GM12878 (cell line): ENCODE data around the gene MKRN1. TPM values are rescaled to one million over a fixed set of nuclear protein-coding genes. Genes with fewer than 3 reads are reported as not detected.

Source experiments
- ATAC-seq: fragments of 200-7000 bp; cut with Tn5 transposase; 3 replicates; pipeline ENCODE4 v1.9.1; 2020; ENCODE audit warnings: mild to moderate bottlenecking, moderate library complexity
- BruUV-seq: library from RNA; stranded (reverse); fragments of 400-500 nt; replicated peaks from 2 replicates; lab custom pipeline; 2021; lab: Mats Ljungman, UMichigan
- CTCF ChIA-PET: fragments of 300-600 bp; sonication (Branson Sonifier 250); formaldehyde crosslinking; extraction: SDS; loops from one replicate; lab custom pipeline; 2021; ENCODE audit warnings: inconsistent platforms; lab: Yijun Ruan, JAX
- POLR2A ChIA-PET: fragments of 350-600 bp; formaldehyde crosslinking; extraction: SDS; loops from one replicate; lab custom pipeline; 2021; ENCODE audit warnings: inconsistent platforms; lab: Charles Lee
- RAD21 ChIA-PET: fragments of 300-600 bp; sonication (Branson Sonifier 250); formaldehyde crosslinking; loops from one replicate; lab custom pipeline; 2023; ENCODE audit warnings: antibody characterized with exemption; ENCODE audit not compliant: unreplicated experiment; lab: Charles Lee
- SMC1A ChIA-PET: fragments of 300-600 bp; sonication (Branson Sonifier 250); formaldehyde crosslinking; loops from one replicate; lab custom pipeline; 2023; ENCODE audit not compliant: unreplicated experiment, uncharacterized antibody; lab: Charles Lee
- DNase-seq: peaks from one replicate; pipeline ENCODE4 v3.0.0-alpha.2; 2011; ENCODE audit warnings: low read depth, low spot score
- FAIRE-seq: peaks from 3 replicates; lab custom pipeline; 2011; peaks lifted over from hg19 to GRCh38; lab: Jason Lieb, UNC
- H2AFZ ChIP-seq: 2 replicates; pipeline ENCODE4 v1.6.0; 2011; ENCODE audit warnings: low read depth, low read length, control low read depth; ENCODE audit not compliant: control insufficient read depth
- H3K27ac ChIP-seq: 2 replicates; pipeline ENCODE4 v1.5.1; 2011; ENCODE audit warnings: control low read depth; ENCODE audit not compliant: control insufficient read depth, insufficient read depth
- H3K27me3 ChIP-seq, 2 experiments: replicated peaks in 1 of 2; 2 replicates each; pipeline versions ENCODE4 v1.6.0 to v1.6.1; 2011; ENCODE audit warnings: low read length in 1 of 2; ENCODE audit not compliant: control insufficient read depth in 2 of 2, insufficient read depth in 2 of 2
- H3K36me3 ChIP-seq, 2 experiments: 2 replicates each; pipeline ENCODE4 v1.5.1; 2011; ENCODE audit warnings: low read length in 1 of 2; ENCODE audit not compliant: control insufficient read depth in 2 of 2, insufficient read depth in 2 of 2
- H3K4me1 ChIP-seq: 2 replicates; pipeline ENCODE4 v1.6.1; 2011; ENCODE audit warnings: mild to moderate bottlenecking, low read length, moderate library complexity, mixed read lengths; ENCODE audit not compliant: control insufficient read depth, insufficient read depth
- H3K4me2 ChIP-seq: 2 replicates; pipeline ENCODE4 v1.6.0; 2011; ENCODE audit warnings: control low read depth; ENCODE audit not compliant: control insufficient read depth, insufficient read depth
- H3K4me3 ChIP-seq: fragments of 200-600 bp; sonication (generic); 2 replicates; pipeline ENCODE4 v1.5.1; 2016
- H3K79me2 ChIP-seq: 2 replicates; pipeline ENCODE4 v1.6.0; 2011; ENCODE audit warnings: low read length; ENCODE audit not compliant: control insufficient read depth, insufficient read depth
- H3K9ac ChIP-seq: 2 replicates; pipeline ENCODE4 v1.8.0; 2011; ENCODE audit warnings: low read length, control low read depth, mixed read lengths; ENCODE audit not compliant: control insufficient read depth, insufficient read depth
- H3K9me3 ChIP-seq: replicated peaks from 3 replicates; pipeline ENCODE4 v1.5.1; 2011; ENCODE audit warnings: mild to moderate bottlenecking, low read length; ENCODE audit not compliant: control insufficient read depth, insufficient read depth
- H4K20me1 ChIP-seq: 2 replicates; pipeline ENCODE4 v1.6.0; 2011; ENCODE audit not compliant: control insufficient read depth, insufficient read depth
- CBFB ChIP-seq: IDR thresholded peaks from 2 replicates; pipeline ENCODE4 v1.6.1; 2016; ENCODE audit warnings: antibody characterized with exemption, low read depth
- EP300 ChIP-seq, 2 experiments: fragments of 150-350 bp in 1 of 2; IDR thresholded peaks; 2 replicates each; pipeline ENCODE4 v1.6.1; 2011 to 2012; ENCODE audit warnings: low read depth in 2 of 2, low read length in 2 of 2, borderline replicate concordance in 1 of 2, improper control_type of control experiment in 1 of 2, inconsistent platforms in 1 of 2; ENCODE audit not compliant: control insufficient read depth in 1 of 2
- ESRRA ChIP-seq: IDR thresholded peaks from 2 replicates; pipeline ENCODE4 v1.6.1; 2012; ENCODE audit warnings: mild to moderate bottlenecking, low read length, improper control_type of control experiment
- FOXK2 ChIP-seq: fragments of 450-650 bp; IDR thresholded peaks from 2 replicates; pipeline ENCODE4 v1.6.1; 2017; ENCODE audit warnings: mild to moderate bottlenecking, moderate library complexity
- IRF4 ChIP-seq: IDR thresholded peaks from 2 replicates; pipeline ENCODE4 v1.6.1; 2011; ENCODE audit warnings: low read depth, low read length
- MEF2B ChIP-seq: fragments of 450-650 bp; IDR thresholded peaks from 2 replicates; pipeline ENCODE4 v1.6.1; 2018; ENCODE audit warnings: mild to moderate bottlenecking, moderate library complexity; ENCODE audit not compliant: partially characterized antibody, poor library complexity, severe bottlenecking
- NFXL1 ChIP-seq: fragments of 450-650 bp; IDR thresholded peaks from 2 replicates; pipeline ENCODE4 v1.6.1; 2017; ENCODE audit warnings: antibody characterized with exemption, mild to moderate bottlenecking, borderline replicate concordance
- RB1 ChIP-seq: fragments of 450-650 bp; formaldehyde crosslinking; IDR thresholded peaks from 2 replicates; pipeline ENCODE4 v1.6.1; 2017; ENCODE audit warnings: mild to moderate bottlenecking, borderline replicate concordance
- SMC3 ChIP-seq: IDR thresholded peaks from 2 replicates; pipeline ENCODE4 v1.6.1; 2011; ENCODE audit warnings: low read length, improper control_type of control experiment, borderline replicate concordance
- TARDBP ChIP-seq: IDR thresholded peaks from 2 replicates; pipeline ENCODE4 v1.6.1; 2016; ENCODE audit warnings: borderline replicate concordance
- YY1 ChIP-seq: IDR thresholded peaks from 2 replicates; pipeline ENCODE4 v1.6.1; 2011; ENCODE audit warnings: low read depth, mild to moderate bottlenecking, low read length
- ZZZ3 ChIP-seq: IDR thresholded peaks from 2 replicates; pipeline ENCODE4 v1.6.1; 2011; ENCODE audit warnings: low read depth; ENCODE audit not compliant: control insufficient read depth, insufficient read length
- WGBS: methylation state at CpG from one replicate; pipeline ENCODE4 v1.1.6; 2016; ENCODE audit warnings: low lambda C conversion rate; ENCODE audit not compliant: insufficient replicate concordance, insufficient coverage; ENCODE audit errors: missing lambda C conversion rate; 5-methylcytosine and 5-hydroxymethylcytosine counted together
- in situ Hi-C: fragments of 300-500 bp; cut with MboI; formaldehyde crosslinking; loops from 9 replicates; pipeline ENCODE4 v1.14.3; 2018; ENCODE audit warnings: mixed read lengths
- intact Hi-C: fragments of 100-400 bp; cut with micrococcal nuclease; formaldehyde crosslinking; loops from one replicate; pipeline ENCODE4 v1.14.2; 2022; ENCODE audit not compliant: unreplicated experiment
- polyA plus RNA-seq, 11 experiments: library from polyadenylated mRNA; depleted of rRNA in 4 of 11; unstranded in 6 of 11; stranded (reverse) in 5 of 11; fragments of >200 nt; fragmentation: Nextera tagmentation in 4 of 11; fragmentation: Illumina TruSeq in 1 of 11; extraction: Ambion mirVana in 4 of 11; extraction: Trizol in 1 of 11; gene quantifications; 1 replicate in 1 of 11; 2 replicates in 10 of 11; pipeline versions ENCODE4 v1.2.1 to v1.2.3, GENCODE V29; 2011 to 2016; ENCODE audit warnings: inconsistent platforms in 2 of 11, missing spikeins in 2 of 11, low read depth in 1 of 11
- total RNA-seq, 4 experiments: library from RNA; depleted of rRNA in 3 of 4; stranded (reverse); fragments of >200 nt in 3 of 4; fragmentation: Illumina TruSeq in 1 of 4; extraction: Trizol in 1 of 4; gene quantifications; 2 replicates each; pipeline versions ENCODE4 v1.2.1 to v1.2.3, GENCODE V29; 2013 to 2021
- TF ChIP-seq, protein P1 (sequence below): fragments of 450-650 bp; IDR thresholded peaks from 2 replicates; pipeline ENCODE4 v1.6.1; 2016; ENCODE audit warnings: mild to moderate bottlenecking

Gene MKRN1
- total and polyA plus RNA-seq, 10 of the 15 experiments (the other 5 are each of a cell fraction or from before 2014, with no cell fraction given): 19.1 to 61.3 (median 50.6) TPM

DNA sequence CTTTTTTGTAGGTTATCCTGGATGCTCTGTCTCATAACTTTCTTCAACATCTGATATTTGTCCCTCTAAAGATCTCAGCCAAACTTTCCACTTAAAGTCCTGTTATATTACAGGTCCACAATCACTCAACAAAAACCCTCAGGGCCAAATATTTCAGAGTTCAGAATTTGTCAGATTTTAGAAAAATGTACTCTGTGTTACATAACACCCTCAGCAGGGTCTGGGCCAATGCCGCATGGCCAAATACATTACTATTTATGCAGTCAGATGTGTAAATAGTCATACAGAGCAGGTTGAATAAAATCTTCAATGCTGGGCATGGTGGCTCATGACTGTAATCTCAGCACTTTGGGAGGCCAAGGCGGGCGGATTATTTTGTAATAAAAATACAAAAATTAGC is 63.9 kb downstream of the MKRN1 start:
- Histone ChIP-seq H3K27ac (no peak overlapping the region), H3K9me3 (no peaks in the 10 kb centered on the region), H3K4me3 (no peak overlapping the region), H3K9ac (no peak overlapping the region), H2AFZ (no peak overlapping the region), H3K36me3 (no peaks in the 10 kb centered on the region), H4K20me1 (no peaks in the 10 kb centered on the region), H3K27me3 (no peaks in the 10 kb centered on the region; a peak in 1 of 4 replicates), H3K79me2 (no peaks in the 10 kb centered on the region), H3K4me2 (no peak overlapping the region), H3K4me1 (no peaks in the 10 kb centered on the region)
- ChIA-PET SMC1A (no interaction called here), CTCF (no interaction called here), POLR2A (interaction anchor here (0.6 kb wide), 1 partner anchor 12 kb away, joined by 4 read pairs; no protein-coding TSS in a partner anchor), RAD21 (interaction anchor here (0.6 kb wide), 1 partner anchor 18 kb away, joined by 4 read pairs; no protein-coding TSS in a partner anchor)
- intact Hi-C loops: no loop called here
- in situ Hi-C loops: no loop called here
- no peak for ATAC-seq
- DNase-seq: no peak
- TF ChIP-seq FOXK2: no peak
- no peak for TF ChIP-seq YY1
- no TSS peak for BruUV-seq
- 64% methylated on average over 3 of the region's 3 CpGs for WGBS
- no peak for FAIRE-seq

DNA sequence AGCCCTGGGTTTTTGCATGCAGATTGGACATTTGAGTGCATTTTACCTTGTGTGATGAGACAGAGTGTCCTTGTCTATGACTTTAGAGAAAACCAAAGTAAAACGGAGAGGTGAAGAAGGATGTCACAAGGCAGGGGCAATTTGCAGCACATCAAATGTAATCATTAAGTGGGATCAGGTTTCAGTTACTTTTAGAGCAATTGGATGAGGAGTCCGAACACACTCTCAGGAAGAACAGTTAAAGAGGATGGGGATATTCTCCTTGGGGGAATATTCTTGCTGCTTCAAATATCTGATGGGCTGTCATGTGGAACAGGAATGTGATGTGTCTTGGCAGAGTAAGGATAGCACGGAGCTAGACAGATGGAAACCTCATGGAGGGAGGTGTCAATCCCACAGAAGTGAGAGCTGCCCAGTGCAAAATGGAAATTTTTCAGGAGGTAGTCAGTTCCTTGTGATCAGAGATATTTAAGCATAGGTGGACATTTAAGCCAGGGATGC is 74.7 kb downstream of the MKRN1 start:
- in situ Hi-C loops: no loop called here
- ATAC-seq (no peak), DNase-seq (no peak), FAIRE-seq (peak; percentile 44)
- H3K27ac ChIP-seq: no peak overlapping the region
- 84% methylated on average over 3 of the region's 3 CpGs for WGBS
- ChIA-PET SMC1A (no interaction called here), CTCF (no interaction called here), RAD21 (no interaction called here), POLR2A (no interaction called here)
- no peaks in the 10 kb centered on the region for H4K20me1 ChIP-seq
- H3K9me3 ChIP-seq: no peaks in the 10 kb centered on the region
- H3K9ac ChIP-seq: no peak overlapping the region
- H3K4me2 ChIP-seq: no peak overlapping the region
- no peaks in the 10 kb centered on the region for H3K79me2 ChIP-seq
- H3K27me3 ChIP-seq: peaks cover 0 to 3% of the 10 kb centered on the region in 2 experiments; a peak in 2 of 4 replicates
- no peak overlapping the region for H3K4me3 ChIP-seq
- no peaks in the 10 kb centered on the region for H3K36me3 ChIP-seq
- intact Hi-C loops: no loop called here
- BruUV-seq: no TSS peak
- H3K4me1 ChIP-seq: no peaks in the 10 kb centered on the region
- no peak overlapping the region for H2AFZ ChIP-seq
- TF ChIP-seq TARDBP: no peak
- no peak for TF ChIP-seq CBFB
- no peak for TF ChIP-seq NFXL1
- no peak for TF ChIP-seq SMC3
- TF ChIP-seq IRF4: no peak
- TF ChIP-seq, protein P1, sequence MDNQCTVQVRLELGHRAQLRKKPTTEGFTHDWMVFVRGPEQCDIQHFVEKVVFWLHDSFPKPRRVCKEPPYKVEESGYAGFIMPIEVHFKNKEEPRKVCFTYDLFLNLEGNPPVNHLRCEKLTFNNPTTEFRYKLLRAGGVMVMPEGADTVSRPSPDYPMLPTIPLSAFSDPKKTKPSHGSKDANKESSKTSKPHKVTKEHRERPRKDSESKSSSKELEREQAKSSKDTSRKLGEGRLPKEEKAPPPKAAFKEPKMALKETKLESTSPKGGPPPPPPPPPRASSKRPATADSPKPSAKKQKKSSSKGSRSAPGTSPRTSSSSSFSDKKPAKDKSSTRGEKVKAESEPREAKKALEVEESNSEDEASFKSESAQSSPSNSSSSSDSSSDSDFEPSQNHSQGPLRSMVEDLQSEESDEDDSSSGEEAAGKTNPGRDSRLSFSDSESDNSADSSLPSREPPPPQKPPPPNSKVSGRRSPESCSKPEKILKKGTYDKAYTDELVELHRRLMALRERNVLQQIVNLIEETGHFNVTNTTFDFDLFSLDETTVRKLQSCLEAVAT: no peak
- TF ChIP-seq EP300 (IDR thresholded peaks at IDR 0.05; ENCODE audit: borderline replicate concordance in 1 of 2, control insufficient read depth in 1 of 2, low read depth in 2 of 2, low read length in 2 of 2): no peak
- TF ChIP-seq ESRRA: no peak
- no peak for TF ChIP-seq MEF2B
- no peak for TF ChIP-seq ZZZ3
- TF ChIP-seq RB1: no peak
